ENCODE measurements around the gene VSTM1. TPM values are rescaled to one million over a fixed set of nuclear protein-coding genes. Genes with fewer than 3 reads are reported as not detected.

Gene VSTM1
- total and polyA plus RNA-seq, 4 donors, result 1.4 to 4.5 (median 3.6) TPM; not detected in 1

DNA sequence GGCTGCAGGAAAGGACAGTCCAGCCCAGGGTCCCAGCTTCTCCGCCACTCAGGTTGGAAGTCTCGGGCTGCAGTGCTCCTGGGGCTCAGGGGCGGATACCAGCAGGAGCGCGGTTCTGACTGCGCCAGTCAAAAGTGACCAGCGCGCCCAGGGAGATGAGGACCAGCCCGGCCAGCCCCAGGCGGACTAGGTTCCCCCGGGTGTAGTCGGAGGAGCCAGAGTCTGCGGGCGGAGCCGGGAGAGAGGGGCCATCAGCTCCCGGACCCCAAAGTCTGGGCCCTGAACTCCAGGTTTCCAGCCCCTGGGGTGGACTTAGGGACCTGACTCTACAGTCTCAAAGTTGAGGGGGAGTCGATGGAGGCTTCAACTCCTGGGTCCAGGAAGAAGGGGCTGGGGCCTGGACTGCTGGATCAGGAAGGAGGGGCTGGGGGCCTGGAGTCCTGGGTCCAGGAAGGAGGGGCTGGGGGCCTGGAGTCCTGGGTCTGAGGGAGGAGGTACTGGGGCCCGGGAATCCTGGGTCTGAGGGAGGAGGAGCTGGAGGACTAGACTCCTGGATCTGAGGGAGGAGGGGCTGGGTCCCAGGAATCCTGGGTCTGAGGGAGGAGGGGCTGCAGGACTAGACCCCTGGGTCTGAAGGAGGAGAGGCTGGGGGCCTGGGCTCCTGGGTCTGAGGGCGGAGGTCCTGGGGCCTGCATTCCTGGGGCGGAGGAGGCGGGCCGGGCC lies 31.6 kb upstream of the VSTM1 start:
- no peak for DNase-seq
- 73 to 78% methylated on average over 20 to 22 of the region's 22 CpGs for WGBS, 2 donors
- H3K4me3 ChIP-seq, result no peak overlapping the region

GRCh38 chr19:54094426-54095000 lies 30.8 kb upstream of the VSTM1 start:
- no peak for DNase-seq
- no peak overlapping the region for H3K27ac ChIP-seq (ENCODE audit: low read depth in 1 of 2, low read length in 1 of 2)
- no peak overlapping the region for H3K4me3 ChIP-seq
- peaks cover 3 to 32% (median 7%) of the 10 kb centered on the region in 3 donors for H3K27me3 ChIP-seq (ENCODE audit: control insufficient read depth in 3 of 3, insufficient read depth in 3 of 3, low read length in 2 of 3)
- H3K9me3 ChIP-seq (ENCODE audit: control insufficient read depth in 4 of 4, insufficient read depth in 3 of 4, low read length in 3 of 4), result no peaks in the 10 kb centered on the region
- H3K36me3 ChIP-seq (ENCODE audit: control insufficient read depth in 4 of 4, insufficient read depth in 4 of 4, low read length in 4 of 4), result no peaks in the 10 kb centered on the region
- no peak overlapping the region for H3K9ac ChIP-seq (ENCODE audit: insufficient read depth in 1 of 2, low read length in 2 of 2)
- 57 to 71% methylated on average over 17 of the region's 17 CpGs for WGBS, 2 donors
- no peak for TF ChIP-seq CTCF (IDR thresholded peaks at IDR 0.05; ENCODE audit: control extremely low read depth, extremely low read depth)
- peaks cover 0 to 7% (median 0%) of the 10 kb centered on the region in 5 donors for H3K4me1 ChIP-seq (ENCODE audit: control insufficient read depth in 5 of 5, insufficient read depth in 5 of 5, low read length in 5 of 5)
- ATAC-seq (ENCODE audit: insufficient read depth, low FRiP score), result no peak

More for the DNA sequence above, 31.6 kb upstream of the VSTM1 start:
- ATAC-seq (ENCODE audit: insufficient read depth, low FRiP score), result no peak
- H3K4me1 ChIP-seq (ENCODE audit: control insufficient read depth in 5 of 5, insufficient read depth in 5 of 5, low read length in 5 of 5), result peaks cover 0 to 7% (median 0%) of the 10 kb centered on the region in 5 donors
- H3K36me3 ChIP-seq (ENCODE audit: control insufficient read depth in 4 of 4, insufficient read depth in 4 of 4, low read length in 4 of 4), result no peaks in the 10 kb centered on the region
- H3K9me3 ChIP-seq (ENCODE audit: control insufficient read depth in 4 of 4, insufficient read depth in 3 of 4, low read length in 3 of 4), result no peaks in the 10 kb centered on the region
- H3K9ac ChIP-seq (ENCODE audit: insufficient read depth in 1 of 2, low read length in 2 of 2), result no peak overlapping the region
- H3K27me3 ChIP-seq (ENCODE audit: control insufficient read depth in 3 of 3, insufficient read depth in 3 of 3, low read length in 2 of 3), result peaks cover 3 to 32% (median 7%) of the 10 kb centered on the region in 3 donors
- no peak for TF ChIP-seq CTCF (IDR thresholded peaks at IDR 0.05; ENCODE audit: control extremely low read depth, extremely low read depth)
- H3K27ac ChIP-seq (ENCODE audit: low read depth in 1 of 2, low read length in 1 of 2), result no peak overlapping the region

- H3K36me3 ChIP-seq (ENCODE audit: control insufficient read depth in 4 of 4, insufficient read depth in 4 of 4, low read length in 4 of 4), result no peaks in the 10 kb centered on the region
- no peak for DNase-seq
- 80 to 89% methylated on average over 3 of the region's 3 CpGs for WGBS, 2 donors
These were observed 20.7 kb upstream of the VSTM1 start for GRCh38 chr19:54084410-54084809.

More at GRCh38 chr19:54084410-54084809, 20.7 kb upstream of the VSTM1 start:
- no peaks in the 10 kb centered on the region for H3K4me1 ChIP-seq (ENCODE audit: control insufficient read depth in 5 of 5, insufficient read depth in 5 of 5, low read length in 5 of 5)
- no peak for TF ChIP-seq CTCF (IDR thresholded peaks at IDR 0.05; ENCODE audit: control extremely low read depth, extremely low read depth)
- no peak overlapping the region for H3K27ac ChIP-seq (ENCODE audit: low read depth in 1 of 2, low read length in 1 of 2)
- no peak overlapping the region for H3K9ac ChIP-seq (ENCODE audit: insufficient read depth in 1 of 2, low read length in 2 of 2)
- no peak overlapping the region for H3K4me3 ChIP-seq
- peaks cover 0 to 14% (median 4%) of the 10 kb centered on the region in 4 donors for H3K9me3 ChIP-seq (ENCODE audit: control insufficient read depth in 4 of 4, insufficient read depth in 3 of 4, low read length in 3 of 4)
- no peak for ATAC-seq (ENCODE audit: insufficient read depth, low FRiP score)
- H3K27me3 ChIP-seq (ENCODE audit: control insufficient read depth in 3 of 3, insufficient read depth in 3 of 3, low read length in 2 of 3), result no peaks in the 10 kb centered on the region
